A172 (cell line): ENCODE measurements around the gene DYNC2I2. TPM values are rescaled to one million over a fixed set of nuclear protein-coding genes. Genes with fewer than 3 reads are reported as not detected.
"Not testable (repeated sequence)": the region's sequence is repeated elsewhere in the genome, so short reads cannot be mapped to it uniquely, and the experiment has no call there.

Source experiments
- DNase-seq: peaks from one replicate; pipeline ENCODE4 v3.0.0-alpha.2; 2015; ENCODE audit warnings: low spot score
- total RNA-seq: library from RNA; depleted of rRNA; stranded (reverse); fragments of >200 nt; shearing (Covaris generic); gene quantifications from 2 replicates; pipeline ENCODE4 v1.2.3, GENCODE V29; 2014

Gene DYNC2I2
- total RNA-seq, 1 experiment from 2014 or later = 239 TPM

DNA sequence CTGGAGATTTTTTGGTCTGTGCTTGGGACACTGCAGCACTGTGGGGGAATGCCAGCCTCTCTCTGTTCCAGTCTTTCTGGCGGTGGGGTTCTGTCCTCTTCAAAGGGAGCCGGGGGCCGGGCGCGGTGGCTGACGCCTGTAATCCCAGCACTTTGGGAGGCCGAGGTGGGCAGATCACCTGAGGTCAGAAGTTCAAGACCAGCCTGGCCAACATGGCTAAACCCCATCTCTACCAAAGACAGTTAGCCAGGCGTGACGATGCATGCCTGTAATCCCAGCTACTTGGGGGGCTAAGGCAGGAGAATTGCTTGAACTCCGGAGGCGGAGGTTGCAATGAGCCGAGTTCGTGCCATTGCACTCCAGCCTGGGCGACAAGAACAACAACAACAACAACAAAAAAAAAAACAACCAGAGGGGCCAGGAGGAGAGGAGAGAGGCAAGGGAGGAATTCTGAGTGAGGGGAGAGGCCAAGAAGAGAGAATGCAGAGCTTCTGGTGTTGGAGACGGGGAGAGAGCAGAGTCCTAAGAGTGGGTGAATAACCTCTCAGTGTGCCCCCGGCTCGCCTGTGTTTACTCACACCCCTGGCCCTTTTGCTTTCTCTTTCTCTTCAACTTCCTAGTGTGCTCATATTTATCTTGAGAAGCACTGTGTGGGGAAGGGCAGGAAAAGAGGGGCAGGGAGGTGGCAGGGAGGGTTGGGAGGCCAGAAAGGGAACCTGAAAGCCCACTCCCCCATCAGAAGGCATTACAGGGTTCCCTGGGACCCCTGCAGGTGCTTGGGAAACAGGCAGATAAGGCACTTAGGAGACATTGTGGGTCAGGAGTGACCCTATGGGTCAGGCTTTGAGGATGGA is 29.2 kb upstream of the DYNC2I2 start:
- DNase-seq = no peak

DNA sequence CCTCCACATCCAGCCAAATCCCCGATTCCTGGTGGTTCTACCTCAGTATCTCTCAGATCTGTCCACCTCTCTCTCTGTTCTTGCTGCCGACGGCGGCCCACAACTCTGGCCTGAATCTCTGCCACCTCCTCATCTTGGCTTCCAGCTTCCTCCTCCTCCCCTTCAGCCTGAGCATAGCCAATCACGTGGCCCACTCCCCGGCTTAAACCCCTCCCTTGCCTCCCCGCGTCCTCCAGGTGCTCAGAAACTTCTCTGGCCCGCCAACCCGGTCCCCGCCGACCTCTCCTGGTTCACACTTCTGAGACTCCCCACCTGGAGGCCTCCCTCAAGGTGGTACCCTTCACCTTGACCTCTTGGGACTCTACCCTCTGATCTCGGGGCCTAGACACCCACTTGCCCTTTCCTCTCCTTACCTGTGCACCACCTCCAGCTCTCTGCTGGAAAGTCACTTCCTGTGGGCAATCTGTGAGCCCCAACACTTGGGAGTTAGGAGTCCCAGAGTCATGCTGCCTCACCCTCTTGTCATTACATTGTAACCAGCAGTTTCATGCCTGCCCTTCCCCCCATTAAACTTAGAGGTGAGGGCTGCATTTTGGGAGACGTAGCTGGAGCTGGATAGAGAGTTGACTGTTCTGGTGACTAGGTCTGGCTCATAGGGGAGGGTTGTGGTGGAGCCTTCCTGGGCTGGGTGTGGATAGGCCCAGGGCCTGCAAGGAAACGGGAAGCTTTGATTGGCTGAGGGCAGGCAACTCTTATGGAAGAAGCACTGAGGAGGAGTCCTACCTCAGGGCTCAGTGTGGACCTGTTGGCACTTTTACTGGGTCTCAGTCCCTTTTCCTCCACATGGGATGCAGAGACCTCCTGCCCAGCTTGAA is 27.9 kb upstream of the DYNC2I2 start:
- peak; percentile 51 for DNase-seq

DNA sequence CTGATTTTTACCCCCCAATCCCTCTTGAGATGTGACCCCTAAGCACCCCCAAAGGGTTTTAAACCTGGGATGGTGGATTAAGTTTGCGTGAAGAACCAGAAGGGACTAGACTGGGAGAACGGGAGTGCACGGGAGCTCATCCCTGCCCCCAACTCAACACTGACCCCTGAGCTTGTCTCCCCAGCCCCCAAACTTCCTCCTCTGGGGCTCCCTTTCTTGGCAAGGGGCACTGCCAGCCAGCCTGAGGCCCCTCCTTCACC is 27.3 kb upstream of the DYNC2I2 start:
- DNase-seq = no peak

DNA sequence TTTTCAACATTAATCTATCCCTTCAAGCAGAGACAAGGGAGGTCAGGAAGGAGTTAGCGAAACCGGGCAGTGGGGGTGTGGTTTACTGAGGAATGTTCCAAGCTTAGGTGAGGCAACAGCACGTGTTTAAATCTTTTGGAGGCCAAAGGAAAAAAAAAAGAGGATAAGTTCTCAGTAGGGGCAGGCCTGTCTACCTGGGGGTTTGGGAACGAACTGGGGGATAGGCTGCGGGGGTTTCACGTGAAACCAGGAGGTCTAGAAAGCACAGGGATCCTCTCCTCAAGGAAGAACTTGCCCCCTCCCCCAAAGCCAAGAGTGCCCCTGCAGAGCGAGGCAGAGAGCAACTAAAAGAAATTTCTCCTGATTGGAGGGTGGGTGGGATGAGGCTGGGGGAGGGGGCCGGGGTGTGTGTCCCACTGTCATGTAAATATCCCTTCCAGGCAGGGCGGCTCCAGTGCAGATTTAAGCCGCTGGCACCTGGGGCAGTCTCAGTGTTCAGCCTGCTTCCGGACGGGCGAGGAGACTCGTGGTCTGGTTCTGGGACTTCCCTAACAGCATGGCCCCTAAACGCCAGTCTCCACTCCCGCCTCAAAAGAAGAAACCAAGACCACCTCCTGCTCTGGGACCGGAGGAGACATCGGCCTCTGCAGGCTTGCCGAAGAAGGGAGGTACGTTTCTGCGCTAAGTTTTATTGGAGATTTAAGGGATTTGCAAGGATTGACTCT is 26.9 kb upstream of the DYNC2I2 start:
- no peak for DNase-seq

DNA sequence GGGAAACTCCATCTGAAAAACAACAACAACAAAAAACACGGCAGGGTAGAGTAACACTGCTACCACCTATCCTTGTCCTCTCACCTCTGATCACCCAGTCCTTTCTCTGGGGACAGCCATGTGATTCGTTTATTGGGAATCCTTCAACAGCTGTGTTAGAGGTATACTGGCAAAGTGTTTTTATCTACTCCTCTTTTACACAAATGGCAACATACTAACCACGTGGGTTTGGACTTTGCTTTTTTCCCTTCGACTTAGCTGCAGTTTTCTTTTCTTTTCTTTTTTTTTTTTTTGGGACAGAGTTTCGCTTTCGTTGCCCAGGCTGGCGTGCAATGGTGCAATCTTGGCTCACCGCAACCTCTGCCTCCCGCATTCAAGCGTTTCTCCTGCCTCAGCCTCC is 21.1 kb upstream of the DYNC2I2 start:
- DNase-seq = no peak

DNA sequence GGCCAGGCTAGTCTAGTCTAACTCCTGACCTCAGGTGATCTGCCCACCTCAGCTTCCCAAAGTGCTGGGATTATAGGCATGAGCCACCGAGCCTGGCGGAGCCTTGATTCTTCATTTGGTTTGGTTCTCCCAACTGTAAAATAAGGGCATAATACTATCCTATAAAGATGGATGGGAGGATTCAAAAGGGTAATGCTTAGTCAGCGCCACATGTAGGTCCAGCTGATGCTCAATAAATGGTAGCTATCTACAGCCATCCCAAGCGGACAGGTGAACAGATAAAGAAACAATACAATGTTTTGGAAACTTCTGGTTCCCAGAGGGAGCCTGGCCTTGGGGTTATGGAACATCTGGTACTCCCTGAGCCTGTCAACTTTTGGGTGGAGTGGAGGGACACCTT is 18.7 kb upstream of the DYNC2I2 start:
- no peak for DNase-seq

DNA sequence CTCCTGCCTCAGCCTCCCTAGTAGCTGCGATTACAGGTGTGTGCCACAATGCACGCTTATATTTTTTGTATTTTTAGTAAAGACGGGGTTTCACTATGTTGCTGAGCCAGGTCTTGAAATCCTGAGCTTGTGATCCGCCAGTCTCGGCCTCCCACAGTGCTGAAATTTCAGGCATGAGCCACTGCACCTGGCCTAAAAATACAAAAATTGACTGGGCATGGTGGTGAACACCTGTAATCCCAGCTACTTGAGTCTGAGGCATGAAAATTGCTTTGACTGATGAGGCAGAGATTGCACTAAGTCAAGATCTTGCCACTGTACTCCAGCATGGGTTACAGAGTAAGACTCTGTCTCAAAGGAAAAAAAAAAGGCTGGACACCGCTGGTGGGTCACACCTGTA is 13.1 kb upstream of the DYNC2I2 start:
- no peak for DNase-seq

DNA sequence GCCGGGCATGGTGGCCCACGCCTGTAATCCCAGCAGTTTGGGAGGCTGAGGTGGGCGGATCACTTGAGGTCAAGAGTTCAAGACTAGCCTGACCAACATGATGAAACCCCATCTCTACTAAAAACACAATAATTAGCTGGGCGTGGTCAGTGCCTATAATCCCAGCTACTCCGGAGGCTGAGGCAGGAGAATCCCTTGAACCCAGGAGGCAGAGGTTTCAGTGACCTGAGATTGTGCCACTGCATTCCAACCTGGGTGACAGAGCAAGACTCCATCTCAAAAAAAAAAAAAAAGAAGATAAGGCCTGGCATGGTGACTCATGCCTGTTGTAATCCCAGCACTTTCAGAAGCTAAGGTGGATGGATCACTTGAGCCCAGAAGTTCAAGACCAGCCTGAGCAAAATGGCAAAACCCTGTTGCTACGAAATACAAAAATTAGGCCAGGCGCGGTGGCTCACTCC is 9.9 kb upstream of the DYNC2I2 start:
- DNase-seq = peak; percentile 74

DNA sequence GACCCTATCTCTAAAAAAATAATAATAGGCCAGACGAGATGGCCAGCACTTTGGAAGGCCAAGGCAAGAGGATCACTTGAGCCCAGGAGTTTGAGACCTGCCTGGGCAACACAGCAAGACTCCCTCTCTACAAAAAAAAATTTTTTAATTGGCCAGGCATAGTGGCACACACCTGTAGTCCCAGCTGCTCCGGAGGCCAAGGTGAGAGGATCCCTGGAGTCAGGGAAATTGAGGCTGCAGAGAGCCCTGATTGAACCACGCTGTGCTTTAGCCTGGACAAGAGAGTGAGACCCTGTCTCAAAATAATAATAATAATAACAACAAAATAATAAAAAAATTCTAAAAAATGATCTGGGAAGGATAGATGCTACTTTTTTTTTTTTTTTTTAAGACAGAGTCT is 1.1 kb upstream of the DYNC2I2 start:
- DNase-seq = no peak

DNA sequence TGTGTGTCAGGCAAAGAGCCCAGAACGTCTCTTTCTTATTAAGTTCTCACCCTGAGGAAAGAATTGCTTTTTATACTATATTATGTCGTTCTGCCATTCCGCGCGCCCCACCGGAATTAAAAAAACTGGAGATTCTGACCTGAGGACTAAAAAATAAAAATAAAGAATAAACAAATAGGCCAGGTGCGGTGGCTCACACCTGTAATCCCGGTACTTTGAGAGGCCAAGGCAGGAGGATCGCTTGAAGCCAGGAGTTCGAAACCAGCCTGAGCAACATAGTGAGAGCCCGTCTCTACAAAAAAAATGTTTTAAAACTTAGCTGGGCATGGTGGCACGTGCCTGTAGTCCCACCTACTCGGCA is 677 bp upstream of the DYNC2I2 start:
- DNase-seq = no peak

DNA sequence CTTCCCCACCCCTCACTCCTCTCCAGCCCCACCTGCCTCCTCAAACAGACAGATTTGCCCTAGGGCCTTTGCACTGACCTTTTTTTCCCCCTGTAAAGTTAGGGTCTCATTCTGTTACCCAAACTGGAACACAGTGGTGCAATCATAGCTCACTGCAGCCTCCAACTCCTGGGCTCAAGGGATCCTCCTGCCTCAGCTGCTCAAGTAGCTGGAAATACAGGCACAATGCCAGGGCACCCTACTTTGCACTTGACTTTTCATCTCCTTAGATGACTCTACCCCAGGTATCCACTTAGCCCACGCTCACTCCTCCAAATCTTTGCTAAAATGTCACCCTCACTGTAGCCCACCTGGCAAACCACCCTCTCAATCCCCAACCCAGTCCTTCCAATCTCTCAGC is 2.2 kb downstream of the DYNC2I2 start:
- DNase-seq = no peak

DNA sequence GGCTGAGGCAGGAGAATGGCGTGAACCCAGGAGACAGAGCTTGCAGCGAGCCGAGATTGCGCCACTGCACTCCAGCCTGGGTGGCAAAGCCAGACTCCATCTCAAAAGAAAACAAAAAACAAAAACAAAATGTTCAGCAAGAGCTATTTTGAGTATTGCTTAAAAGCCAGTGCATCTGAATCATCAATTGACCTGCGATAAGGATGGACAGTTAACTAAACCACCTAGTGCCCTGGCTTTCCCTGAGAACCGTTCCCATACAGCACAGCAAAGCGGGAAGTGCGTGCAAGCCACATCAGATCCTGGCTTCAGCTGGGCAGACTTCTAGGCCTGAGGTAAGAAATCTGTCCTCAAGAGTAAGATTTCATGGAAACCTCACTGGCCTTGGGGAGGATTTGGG is 2.7 kb downstream of the DYNC2I2 start:
- DNase-seq = no peak

DNA sequence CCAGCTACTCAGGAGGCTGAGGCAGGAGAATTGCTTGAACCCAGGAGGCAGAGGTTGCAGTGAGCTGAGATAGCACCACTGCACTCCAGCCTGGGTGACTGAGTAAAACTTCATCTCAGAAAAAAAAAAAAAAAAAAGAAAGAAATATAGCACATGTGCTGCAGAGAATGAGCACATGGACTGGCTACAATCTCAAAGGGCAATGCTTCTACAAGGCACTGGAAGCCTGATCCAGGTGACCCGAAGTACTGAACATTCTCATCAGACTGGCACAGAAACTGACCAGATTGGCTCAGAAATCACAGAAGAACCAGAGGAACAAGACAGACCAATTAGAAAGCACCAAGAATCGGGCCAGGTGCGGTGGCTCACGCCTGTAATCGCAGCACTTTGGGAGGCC is 4.8 kb downstream of the DYNC2I2 start:
- DNase-seq = no peak

DNA sequence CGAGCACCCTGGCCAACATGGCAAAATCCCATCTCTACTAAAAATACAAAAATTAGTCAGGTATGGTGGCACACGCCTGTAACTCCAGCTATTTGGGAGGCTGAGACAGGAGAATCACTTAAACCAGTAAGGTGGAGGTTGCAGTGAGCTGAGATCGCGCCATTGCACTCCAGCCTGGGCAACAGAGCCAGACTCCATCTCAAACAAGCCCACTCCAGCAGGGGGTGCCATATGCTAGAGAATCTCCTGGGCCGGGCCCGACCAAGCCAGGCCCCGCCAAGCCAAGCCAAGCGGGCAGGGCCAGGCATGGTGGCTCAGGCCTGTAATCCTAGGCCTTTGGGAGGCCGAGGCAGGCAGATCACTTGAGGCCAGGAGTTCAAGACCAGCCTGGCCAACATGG is 8.4 kb downstream of the DYNC2I2 start:
- DNase-seq = not testable (repeated sequence)

DNA sequence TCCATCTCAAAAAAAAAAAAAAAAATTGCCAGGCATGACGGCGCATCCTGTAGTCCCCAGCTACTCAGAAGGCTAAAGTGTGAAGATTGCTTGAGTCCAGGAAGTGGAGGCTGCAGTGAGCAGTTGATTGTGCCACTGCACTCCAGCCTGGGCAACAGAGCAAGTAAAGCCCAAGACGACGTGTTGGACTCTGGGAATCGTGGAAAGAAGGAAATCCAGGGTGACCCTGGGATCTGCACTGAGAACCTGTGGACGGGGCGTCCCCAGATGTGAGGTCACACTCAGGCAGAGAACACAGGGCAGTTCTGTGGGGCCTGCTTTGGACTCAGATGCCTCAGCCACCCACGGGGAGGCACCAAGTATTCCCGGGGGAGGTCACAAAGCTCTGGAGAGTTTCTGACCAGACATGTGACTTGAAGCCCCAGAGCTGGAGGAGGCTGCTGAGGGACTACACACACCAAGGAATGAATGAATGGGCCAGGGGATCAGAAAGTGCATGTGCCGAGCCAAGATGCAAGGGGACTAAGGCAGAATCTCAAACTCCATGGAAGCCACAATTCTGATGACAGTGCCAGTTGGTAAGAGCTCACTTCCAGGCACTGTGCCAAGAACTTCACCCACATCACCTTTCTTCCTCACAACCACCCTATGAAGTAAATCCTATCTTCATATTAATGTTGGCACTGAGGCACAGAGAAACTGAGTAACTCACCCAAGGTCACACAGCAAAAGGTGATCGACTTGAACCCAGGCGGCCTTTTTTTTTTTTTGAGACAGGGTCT is 12.9 kb downstream of the DYNC2I2 start:
- DNase-seq = peak; percentile 56

DNA sequence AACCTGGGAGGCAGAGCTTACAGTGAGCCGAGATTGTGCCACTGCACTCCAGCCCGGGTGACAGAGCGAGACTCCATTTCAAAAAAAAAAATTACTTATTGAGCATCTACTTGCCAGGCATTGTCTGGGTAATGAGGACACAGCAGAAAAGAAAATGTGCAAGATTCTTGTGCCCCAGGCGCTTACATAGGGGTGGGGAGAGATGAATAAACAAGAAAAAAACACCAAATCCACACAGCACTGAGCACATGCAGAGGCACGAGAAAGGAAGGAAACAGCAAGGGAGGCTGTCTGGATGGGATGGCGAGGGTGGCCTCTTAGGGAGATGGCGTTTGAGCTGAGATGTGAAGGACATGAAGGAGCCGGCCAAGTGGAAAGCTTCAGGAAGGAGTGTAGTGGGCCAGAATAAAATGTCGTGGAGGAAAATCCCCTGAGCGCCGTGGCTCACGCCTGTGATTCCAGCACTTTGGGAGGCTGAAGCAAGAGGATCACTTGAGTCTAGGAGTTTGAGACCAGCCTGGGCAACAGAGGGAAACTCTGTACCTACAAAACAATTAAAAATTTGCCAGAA is 13.9 kb downstream of the DYNC2I2 start:
- no peak for DNase-seq

DNA sequence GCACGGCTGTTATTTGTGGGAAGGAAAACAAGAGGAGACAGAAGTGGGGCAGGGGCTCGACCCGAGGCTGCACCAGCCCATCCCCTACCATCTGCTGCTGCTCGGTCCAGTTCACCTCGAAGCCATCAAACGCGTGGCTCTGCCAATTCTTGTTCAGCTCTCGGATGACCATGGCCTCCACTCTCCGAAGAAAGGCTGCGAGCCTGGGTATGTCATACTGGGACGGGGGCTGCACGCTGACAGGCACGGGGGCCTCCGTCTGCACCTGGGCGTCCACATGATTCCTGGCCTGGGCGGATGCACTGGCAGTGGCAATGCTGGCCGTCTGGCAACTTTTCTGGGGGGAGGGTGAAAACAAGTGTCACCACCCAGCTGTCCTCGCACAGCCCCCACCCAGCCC is 16.0 kb downstream of the DYNC2I2 start:
- no peak for DNase-seq

DNA sequence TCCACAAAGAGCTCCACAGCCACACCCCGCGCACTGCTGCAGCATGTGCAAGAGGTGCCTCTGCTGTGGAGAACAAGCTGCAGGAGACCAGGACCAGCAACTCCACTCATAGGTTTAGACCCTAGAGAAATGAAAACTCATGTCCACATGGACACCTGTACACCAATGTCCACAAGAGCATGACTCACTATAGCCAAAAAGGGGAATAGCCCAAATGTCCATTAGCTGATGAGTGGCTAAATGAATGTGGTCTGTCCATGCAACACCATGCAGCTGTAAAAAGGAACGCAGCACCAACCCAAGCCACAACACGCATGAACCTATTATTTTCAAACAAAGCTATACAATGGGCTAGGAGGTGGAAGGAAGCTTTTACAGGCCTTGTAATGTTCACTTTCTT is 18.1 kb downstream of the DYNC2I2 start:
- DNase-seq = no peak

DNA sequence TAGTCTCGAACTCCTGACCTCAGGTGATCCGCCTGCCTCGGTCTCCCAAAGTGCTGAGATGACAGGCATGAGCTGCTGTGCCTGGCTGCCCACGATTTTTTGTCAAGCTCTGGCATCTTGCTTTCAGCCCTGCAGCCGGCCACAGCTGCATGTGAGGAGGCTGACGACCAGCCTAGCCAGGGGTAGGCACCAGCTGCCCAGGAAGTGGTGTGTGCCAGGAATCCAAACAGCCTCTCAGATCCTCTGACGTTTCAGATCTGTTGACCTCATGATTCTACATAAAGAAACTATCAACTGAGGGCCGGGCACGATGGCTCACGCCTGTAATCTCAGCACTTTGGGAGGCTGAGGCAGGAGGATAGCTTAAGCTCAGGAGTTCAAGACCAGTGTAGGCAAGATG is 19.0 kb downstream of the DYNC2I2 start:
- peak; percentile 87 for DNase-seq

DNA sequence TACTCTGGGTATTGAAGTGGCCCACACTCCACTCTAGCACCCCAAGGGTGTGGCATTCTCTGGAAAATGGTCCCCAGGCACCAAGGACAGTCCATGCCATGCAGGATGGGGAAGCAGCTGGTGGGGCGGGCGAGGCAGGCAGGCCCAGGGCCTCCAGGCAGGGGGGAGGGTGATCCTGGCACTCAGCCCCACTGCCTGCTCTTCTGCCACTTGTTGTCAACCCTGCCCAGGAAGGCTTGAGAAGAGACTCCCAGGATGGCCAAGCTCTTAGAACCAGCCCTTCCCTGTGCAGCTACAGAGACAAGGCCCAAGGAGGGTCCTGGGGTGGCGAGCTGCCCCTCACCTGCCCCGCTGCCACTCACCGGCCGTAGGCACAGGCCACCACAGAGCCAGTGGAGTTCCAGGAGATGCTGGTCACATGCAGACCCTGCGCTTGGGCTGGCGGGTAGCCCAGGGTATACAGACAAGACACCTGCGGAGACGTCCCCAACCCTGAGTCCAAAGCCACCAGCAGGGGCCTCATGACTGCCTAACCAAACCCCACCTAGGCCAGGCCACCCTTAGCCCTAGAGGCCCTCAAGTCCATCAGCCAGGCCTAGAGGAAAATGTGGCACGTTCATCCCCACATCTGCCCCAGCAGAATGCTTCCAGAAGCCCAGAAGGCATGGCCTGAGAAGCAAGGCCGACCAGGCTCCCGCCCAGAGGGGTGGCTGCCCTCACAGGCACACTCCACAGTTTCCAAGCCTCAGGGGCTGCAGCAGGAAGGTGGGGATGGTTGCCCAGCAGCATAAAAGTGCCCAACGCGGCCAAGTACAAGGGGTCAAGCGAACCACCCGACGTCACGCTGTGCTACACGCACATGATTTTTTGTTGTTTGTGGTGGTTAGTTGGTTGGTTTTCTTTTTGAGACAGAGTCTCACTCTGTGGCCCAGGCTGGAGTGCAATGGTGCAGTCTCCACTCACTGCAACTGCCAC is 19.8 kb downstream of the DYNC2I2 start:
- DNase-seq = peak; percentile 57
